HCT116 (cell line): ENCODE measurements around the gene YIPF3. TPM values are rescaled to one million over a fixed set of nuclear protein-coding genes. Genes with fewer than 3 reads are reported as not detected.

Source experiments
- ATAC-seq: fragments of 200-7000 bp; cut with Tn5 transposase; 2 replicates; pipeline ENCODE4 v1.9.1; 2020; ENCODE audit warnings: mild to moderate bottlenecking, moderate library complexity
- BruUV-seq: library from RNA; stranded (reverse); fragments of 400-500 nt; replicated peaks from 2 replicates; lab custom pipeline; 2021; lab: Mats Ljungman, UMichigan
- CTCF ChIA-PET: fragments of 300-600 bp; sonication (Branson Sonifier 250); formaldehyde crosslinking; loops from one replicate; lab custom pipeline; 2021; ENCODE audit warnings: antibody characterized with exemption; lab: Charles Lee
- POLR2A ChIA-PET: fragments of 300-600, 350-600 bp; sonication (Branson Sonifier 250); formaldehyde crosslinking; loops from one replicate; lab custom pipeline; 2021; ENCODE audit warnings: antibody characterized with exemption; lab: Charles Lee
- RAD21 ChIA-PET, 2 experiments: fragments of 300-600 bp; sonication (Branson Sonifier 250); formaldehyde crosslinking; loops; one replicate each; lab custom pipeline; 2023; ENCODE audit warnings: low total read pairs in 2 of 2; ENCODE audit not compliant: uncharacterized antibody in 2 of 2, unreplicated experiment in 2 of 2, low non-redundant PET in 1 of 2; lab: Charles Lee
- DNase-seq: peaks from one replicate; pipeline ENCODE4 v3.0.0-alpha.2; 2010; ENCODE audit warnings: low read depth, low spot score
- H2AFZ ChIP-seq: fragments of 200-600 bp; shearing (Covaris generic), sonication (generic); 2 replicates; pipeline ENCODE4 v1.6.1; 2017; ENCODE audit warnings: low read depth, mixed run types, mixed read lengths, antibody characterized with exemption, low read length; ENCODE audit not compliant: poor library complexity, severe bottlenecking
- H3K27ac ChIP-seq: 2 replicates; pipeline ENCODE4 v1.5.1; 2012; ENCODE audit warnings: low read depth, low read length
- H3K27me3 ChIP-seq: fragments of 200-600 bp; sonication (generic); 2 replicates; pipeline ENCODE4 v1.6.1; 2016; ENCODE audit warnings: mixed run types, low read length, mixed read lengths; ENCODE audit not compliant: insufficient read depth
- H3K36me3 ChIP-seq, 2 experiments: fragments of 200-500 bp in 1 of 2; fragments of 200-600 bp in 1 of 2; sonication (Bioruptor generic) in 1 of 2; sonication (generic) in 1 of 2; 2 replicates each; pipeline versions ENCODE4 v1.5.1 to v1.6.1; 2014 to 2016; ENCODE audit warnings: low read length in 2 of 2, inconsistent platforms in 1 of 2, mixed read lengths in 1 of 2, mixed run types in 1 of 2; ENCODE audit not compliant: insufficient read depth in 2 of 2, control insufficient read depth in 1 of 2
- H3K4me1 ChIP-seq, 2 experiments: fragments of 200-600 bp in 1 of 2; sonication (generic) in 1 of 2; 2 replicates each; pipeline versions ENCODE4 v1.5.1 to v1.6.1; 2012 to 2017; ENCODE audit warnings: low read length in 2 of 2, inconsistent platforms in 1 of 2, mild to moderate bottlenecking in 1 of 2, mixed read lengths in 1 of 2, mixed run types in 1 of 2, moderate library complexity in 1 of 2; ENCODE audit not compliant: insufficient read depth in 2 of 2, control insufficient read depth in 1 of 2
- H3K4me2 ChIP-seq: fragments of 200-600 bp; sonication (generic); 2 replicates; pipeline ENCODE4 v1.6.1; 2017; ENCODE audit warnings: mixed run types, low read length, mixed read lengths
- H3K4me3 ChIP-seq, 2 experiments: fragments of 200-600 bp in 1 of 2; sonication (generic) in 1 of 2; replicated peaks in 1 of 2; 2 replicates each; pipeline ENCODE4 v1.5.1; 2011 to 2016; ENCODE audit warnings: low read length in 2 of 2, control low read depth in 1 of 2, low read depth in 1 of 2, mild to moderate bottlenecking in 1 of 2, mixed read lengths in 1 of 2, mixed run types in 1 of 2
- H3K79me2 ChIP-seq: fragments of 200-600 bp; sonication (generic); 2 replicates; pipeline ENCODE4 v1.6.1; 2017; ENCODE audit warnings: mild to moderate bottlenecking, mixed run types, low read length, moderate library complexity, mixed read lengths; ENCODE audit not compliant: insufficient read depth
- H3K9ac ChIP-seq: fragments of 200-600 bp; sonication (generic); 2 replicates; pipeline ENCODE4 v1.6.1; 2016; ENCODE audit warnings: low read length, mixed read lengths
- H3K9me2 ChIP-seq: fragments of 200-600 bp; sonication (generic), shearing (Covaris generic); 2 replicates; pipeline ENCODE4 v1.6.1; 2017; ENCODE audit warnings: mixed run types, mild to moderate bottlenecking, moderate library complexity; ENCODE audit not compliant: insufficient read depth
- H3K9me3 ChIP-seq, 2 experiments: fragments of 200-500 bp in 1 of 2; fragments of 200-600 bp in 1 of 2; sonication (Bioruptor generic) in 1 of 2; sonication (generic) in 1 of 2; 2 replicates each; pipeline ENCODE4 v1.6.1; 2014 to 2017; ENCODE audit warnings: low read length in 2 of 2, mixed read lengths in 2 of 2, inconsistent platforms in 1 of 2, low read depth in 1 of 2, mild to moderate bottlenecking in 1 of 2, mixed run types in 1 of 2, moderate library complexity in 1 of 2; ENCODE audit not compliant: control insufficient read depth in 1 of 2, insufficient read depth in 1 of 2
- H4K20me1 ChIP-seq: fragments of 200-600 bp; sonication (generic), shearing (Covaris generic); 2 replicates; pipeline ENCODE4 v1.6.1; 2017; ENCODE audit warnings: mixed run types, mild to moderate bottlenecking, moderate library complexity; ENCODE audit not compliant: insufficient read depth
- ATF3 ChIP-seq: IDR thresholded peaks from 2 replicates; pipeline ENCODE4 v1.6.1; 2012
- CBX3 ChIP-seq: IDR thresholded peaks from 2 replicates; pipeline ENCODE4 v1.6.1; 2012; ENCODE audit warnings: low read depth
- CEBPB ChIP-seq: IDR thresholded peaks from 2 replicates; pipeline ENCODE4 v1.6.1; 2012; ENCODE audit warnings: low read depth
- ELF1 ChIP-seq: IDR thresholded peaks from 2 replicates; pipeline ENCODE4 v1.6.1; 2012; ENCODE audit warnings: low read depth, borderline replicate concordance
- EZH2 ChIP-seq: fragments of 200-600 bp; sonication (generic); IDR thresholded peaks from 2 replicates; pipeline ENCODE4 v1.6.1; 2017; ENCODE audit warnings: antibody characterized with exemption, mixed run types
- FOSL1 ChIP-seq: IDR thresholded peaks from 2 replicates; pipeline ENCODE4 v1.6.1; 2012; ENCODE audit warnings: low read depth
- JUND ChIP-seq: IDR thresholded peaks from 2 replicates; pipeline ENCODE4 v1.6.1; 2012
- POLR2A ChIP-seq: IDR thresholded peaks from 2 replicates; pipeline ENCODE4 v1.7.0; 2011; ENCODE audit warnings: borderline replicate concordance; ENCODE audit not compliant: insufficient read depth, insufficient read length; ENCODE audit errors: extremely low read depth
- RAD21 ChIP-seq: IDR thresholded peaks from 2 replicates; pipeline ENCODE4 v1.6.1; 2012; ENCODE audit warnings: low read depth, mild to moderate bottlenecking
- SP1 ChIP-seq: IDR thresholded peaks from 2 replicates; pipeline ENCODE4 v1.6.1; 2012; ENCODE audit warnings: low read depth
- SRF ChIP-seq: IDR thresholded peaks from 2 replicates; pipeline ENCODE4 v1.6.1; 2012; ENCODE audit warnings: low read depth
- TCF7L2 ChIP-seq: IDR thresholded peaks from 2 replicates; pipeline ENCODE4 v1.7.0; 2011; ENCODE audit warnings: borderline replicate concordance, inconsistent platforms; ENCODE audit not compliant: insufficient read depth, insufficient read length; ENCODE audit errors: extremely low read depth
- ZBTB33 ChIP-seq: IDR thresholded peaks from 2 replicates; pipeline ENCODE4 v1.6.1; 2011; ENCODE audit warnings: mild to moderate bottlenecking, low read length, moderate library complexity; ENCODE audit not compliant: insufficient replicate concordance; ENCODE audit errors: extremely low read depth
- ZFX ChIP-seq: fragments of 450-650 bp; IDR thresholded peaks from 2 replicates; pipeline ENCODE4 v1.6.1; 2017
- ZNF274 ChIP-seq: fragments of 200-500 bp; sonication (Bioruptor generic); IDR thresholded peaks from 2 replicates; pipeline ENCODE4 v1.6.1; 2014; ENCODE audit warnings: mild to moderate bottlenecking, low read depth, low read length, inconsistent platforms
- intact Hi-C: fragments of 100-400 bp; cut with micrococcal nuclease; formaldehyde crosslinking; loops from 2 replicates; pipeline ENCODE4 v1.10.0; 2022
- total RNA-seq: library from RNA; stranded (reverse); gene quantifications from one replicate; pipeline ENCODE4 v1.2.1, GENCODE V29; 2021; ENCODE audit not compliant: unreplicated experiment

The YIPF3 gene
- total RNA-seq, 1 experiment from 2014 or later, result 84.5 TPM

DNA sequence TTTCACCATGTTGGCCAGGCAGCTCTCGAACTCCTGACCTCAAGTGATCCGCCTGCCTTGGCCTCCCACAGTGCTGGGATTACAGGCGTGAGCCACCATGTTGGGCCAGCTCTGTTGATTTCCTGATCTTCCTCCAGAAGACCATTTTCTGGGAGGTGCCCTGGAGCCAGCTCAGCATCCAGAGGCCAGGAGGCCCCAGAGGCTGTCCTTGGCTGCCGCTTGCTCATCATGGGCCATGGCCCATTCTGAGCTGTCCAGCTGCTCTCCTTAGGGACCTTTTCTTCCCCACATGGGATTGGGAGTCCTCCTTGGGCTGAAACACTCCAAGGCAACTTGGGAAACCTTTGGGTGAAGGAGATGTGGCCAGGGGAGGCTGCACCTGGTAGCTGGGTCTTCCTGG, 22.0 kb downstream of the YIPF3 start:
- H3K79me2 ChIP-seq, result peaks cover 41% of the 10 kb centered on the region
- H2AFZ ChIP-seq, result no peak overlapping the region
- intact Hi-C loops, result loop anchor here (5.0 kb wide), 1 partner anchor 592 kb away; no protein-coding TSS in a partner anchor
- peak overlapping the region; percentile 57 for H3K27ac ChIP-seq
- H3K27me3 ChIP-seq, result no peaks in the 10 kb centered on the region
- H3K9me3 ChIP-seq, result no peaks in the 10 kb centered on the region
- DNase-seq (no peak), ATAC-seq (no peak)
- no peak overlapping the region for H3K4me3 ChIP-seq
- ChIA-PET POLR2A (interaction anchor here (1.3 kb wide), 1 partner anchor 15 kb away, joined by 5 read pairs; no protein-coding TSS in a partner anchor), CTCF (interaction anchor here (0.6 to 3.1 kb wide), 6 partner anchors 9 to 232 kb away, joined by 3 to 25 read pairs (median 15); no protein-coding TSS in a partner anchor), RAD21 (interaction anchor here in 1 of 2 experiments (0.9 kb wide), 1 partner anchor 37 kb away, joined by 3 read pairs; no protein-coding TSS in a partner anchor)
- peaks cover 27 to 50% of the 10 kb centered on the region in 2 experiments for H3K4me1 ChIP-seq
- no peaks in the 10 kb centered on the region for H3K9me2 ChIP-seq
- H4K20me1 ChIP-seq, result no peaks in the 10 kb centered on the region
- peaks cover 4 to 26% of the 10 kb centered on the region in 2 experiments; a peak in 3 of 4 replicates for H3K36me3 ChIP-seq
- no peak overlapping the region for H3K9ac ChIP-seq
- BruUV-seq, result no TSS peak
- H3K4me2 ChIP-seq, result peak overlapping the region; percentile 76
- no peak for TF ChIP-seq RAD21
- TF ChIP-seq ZNF274, result no peak
- TF ChIP-seq FOSL1, result no peak
- TF ChIP-seq SRF, result no peak

- Histone ChIP-seq H3K79me2 (peaks cover 44% of the 10 kb centered on the region), H3K4me2 (peak overlapping the region; percentile 76; the same call in 1 of the 2 replicates), H3K9me2 (no peaks in the 10 kb centered on the region), H3K9me3 (no peaks in the 10 kb centered on the region), H3K27ac (no peak overlapping the region), H3K4me1 (peaks cover 27 to 50% of the 10 kb centered on the region in 2 experiments), H2AFZ (no peak overlapping the region), H3K27me3 (no peaks in the 10 kb centered on the region), H3K4me3 (no peak overlapping the region), H4K20me1 (no peaks in the 10 kb centered on the region), H3K36me3 (peaks cover 4 to 22% of the 10 kb centered on the region in 2 experiments; a peak in 3 of 4 replicates), H3K9ac (no peak overlapping the region)
- RAD21 ChIA-PET, result no interaction called here
- intact Hi-C loops, result no loop called here
- TF ChIP-seq ZFX (no peak), TCF7L2 (no peak), POLR2A (no peak), ELF1 (no peak), SP1 (no peak), FOSL1 (no peak), JUND (no peak), CEBPB (no peak), CBX3 (no peak), EZH2 (no peak), ZBTB33 (no peak), ATF3 (no peak)
- ATAC-seq (no peak), DNase-seq (no peak)
- POLR2A ChIA-PET, result interaction anchor here (1.3 kb wide), 1 partner anchor 14 kb away, joined by 5 read pairs; no protein-coding TSS in a partner anchor
- no TSS peak for BruUV-seq
- CTCF ChIA-PET, result interaction anchor here (0.6 to 3.1 kb wide), 4 partner anchors 12 to 232 kb away, joined by 3 to 24 read pairs (median 15); no protein-coding TSS in a partner anchor
Observed at GRCh38 chr6:43494321-43494720, 22.4 kb downstream of the YIPF3 start.
